Keratinocyte (primary cell): Measurements from ENCODE around the gene CFAP90.

ENCODE experiments used
- EZH2 ChIP-seq: IDR thresholded peaks from one replicate; pipeline ENCODE4 v1.6.1; 2012; ENCODE audit warnings: inconsistent platforms, mild to moderate bottlenecking, low read length, moderate library complexity
- TF ChIP-seq, protein P1 (sequence below), 3 experiments: IDR thresholded peaks in 1 of 3; conservative IDR thresholded peaks in 1 of 3; optimal IDR thresholded peaks in 1 of 3; 2 replicates in 2 of 3; 3 replicates in 1 of 3; pipeline versions ENCODE3 to v1.5.1; 2011; ENCODE audit warnings: low read length in 3 of 3, mild to moderate bottlenecking in 3 of 3, moderate library complexity in 2 of 3, control low read depth in 1 of 3, inconsistent platforms in 1 of 3; ENCODE audit not compliant: insufficient read depth in 2 of 3; ENCODE audit errors: extremely low read depth in 1 of 3

DNA sequence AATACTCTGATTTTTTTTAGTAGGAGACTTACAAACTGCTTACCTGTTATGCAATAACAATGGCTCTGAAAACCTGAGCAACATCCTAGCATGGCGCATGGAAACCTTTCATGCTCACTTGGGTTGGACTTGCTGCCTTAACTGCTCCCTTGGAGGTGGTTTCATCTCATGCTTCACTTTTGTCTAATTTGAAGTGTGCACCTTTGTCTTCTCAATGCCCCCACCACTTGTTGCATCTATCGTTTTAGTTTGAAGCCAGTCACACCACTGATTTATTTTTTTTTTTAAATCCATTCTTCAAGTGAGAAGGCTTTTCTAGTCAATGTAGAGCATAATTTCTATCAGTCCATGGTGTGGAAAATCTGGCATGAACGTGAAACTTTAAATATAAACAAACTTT, 63.2 kb downstream of the CFAP90 start:
- TF ChIP-seq, protein P1, sequence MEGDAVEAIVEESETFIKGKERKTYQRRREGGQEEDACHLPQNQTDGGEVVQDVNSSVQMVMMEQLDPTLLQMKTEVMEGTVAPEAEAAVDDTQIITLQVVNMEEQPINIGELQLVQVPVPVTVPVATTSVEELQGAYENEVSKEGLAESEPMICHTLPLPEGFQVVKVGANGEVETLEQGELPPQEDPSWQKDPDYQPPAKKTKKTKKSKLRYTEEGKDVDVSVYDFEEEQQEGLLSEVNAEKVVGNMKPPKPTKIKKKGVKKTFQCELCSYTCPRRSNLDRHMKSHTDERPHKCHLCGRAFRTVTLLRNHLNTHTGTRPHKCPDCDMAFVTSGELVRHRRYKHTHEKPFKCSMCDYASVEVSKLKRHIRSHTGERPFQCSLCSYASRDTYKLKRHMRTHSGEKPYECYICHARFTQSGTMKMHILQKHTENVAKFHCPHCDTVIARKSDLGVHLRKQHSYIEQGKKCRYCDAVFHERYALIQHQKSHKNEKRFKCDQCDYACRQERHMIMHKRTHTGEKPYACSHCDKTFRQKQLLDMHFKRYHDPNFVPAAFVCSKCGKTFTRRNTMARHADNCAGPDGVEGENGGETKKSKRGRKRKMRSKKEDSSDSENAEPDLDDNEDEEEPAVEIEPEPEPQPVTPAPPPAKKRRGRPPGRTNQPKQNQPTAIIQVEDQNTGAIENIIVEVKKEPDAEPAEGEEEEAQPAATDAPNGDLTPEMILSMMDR (optimal IDR thresholded peaks at IDR 0.05 in 1 of 3, IDR thresholded peaks at IDR 0.05 in 1 of 3, conservative IDR thresholded peaks at IDR 0.05 in 1 of 3; ENCODE audit: extremely low read depth in 1 of 3, insufficient read depth in 2 of 3, low read length in 3 of 3): no peak
- no peak for TF ChIP-seq EZH2
